ENCODE results near the gene RADIL. TPM values are rescaled to one million over a fixed set of nuclear protein-coding genes. Genes with fewer than 3 reads are reported as not detected.
A peak's percentile ranks its signal among the peaks of the same experiment; 100 is the strongest.

RADIL gene
- total and polyA plus RNA-seq, 2 of the 13 experiments (the other 11 are each of a cell fraction or from before 2014, with no cell fraction given), result 0.05 to 0.09 TPM

DNA sequence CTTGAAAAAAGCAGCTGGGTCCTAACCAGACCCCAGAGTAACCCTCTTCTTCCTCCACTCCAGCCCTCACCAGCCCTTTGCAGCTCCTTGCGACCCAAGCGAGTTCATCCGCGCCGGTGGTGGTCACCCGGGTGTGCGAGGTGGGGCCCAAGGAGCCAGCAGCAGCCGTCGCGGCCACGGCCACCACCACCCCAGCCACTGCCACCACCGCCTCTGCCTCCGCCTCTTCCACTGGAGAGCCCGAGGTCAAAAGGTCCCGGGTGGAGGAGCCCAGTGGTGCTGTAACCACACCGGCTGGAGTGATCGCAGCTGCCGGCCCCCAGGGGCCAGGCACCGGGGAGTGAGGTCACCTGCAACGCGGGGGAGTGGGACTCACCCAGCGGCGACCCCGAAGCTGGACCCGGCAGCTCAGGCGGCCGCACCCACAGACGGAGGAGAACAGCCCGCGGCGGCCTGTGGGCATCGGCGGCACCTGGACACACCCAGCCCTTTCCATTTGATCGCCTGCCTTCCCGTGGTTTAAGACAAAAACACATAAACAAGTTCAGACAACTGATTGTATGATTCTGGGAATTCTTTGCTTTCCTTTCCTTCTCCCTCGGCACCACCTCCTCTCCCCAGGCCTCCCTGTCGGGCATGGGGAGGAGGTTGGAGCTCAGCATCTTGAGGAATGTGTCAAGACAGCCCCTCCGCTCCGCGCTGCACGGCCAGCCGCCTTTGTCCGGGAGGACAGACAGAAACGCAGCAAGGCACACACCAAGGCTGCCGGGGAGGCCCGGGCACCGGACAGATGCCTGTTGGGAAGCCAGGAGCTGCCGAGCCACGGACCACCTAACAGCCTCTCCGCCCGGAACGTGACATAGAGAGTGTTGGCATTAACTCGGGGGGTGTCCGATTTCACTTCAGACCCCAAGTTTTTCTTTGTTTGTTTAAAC lies 121.1 kb downstream of the RADIL start:
- Histone ChIP-seq H3K36me3 (replicated peaks in 1 of 2; ENCODE audit: control insufficient read depth in 1 of 2, insufficient read depth in 2 of 2, low read length in 2 of 2) (peaks cover 13 to 59% of the 10 kb centered on the region in 2 experiments), H3K4me1 (ENCODE audit: insufficient read depth, low read length) (no peaks in the 10 kb centered on the region), H4K20me1 (ENCODE audit: insufficient read depth, low read length) (no peaks in the 10 kb centered on the region), H2AFZ (ENCODE audit: low read length) (no peak overlapping the region), H3K79me2 (ENCODE audit: insufficient read depth, low read length) (no peaks in the 10 kb centered on the region), H3K4me2 (ENCODE audit: low read depth, low read length) (no peak overlapping the region), H3K4me3 (replicated peaks in 1 of 3; ENCODE audit: insufficient read depth in 1 of 3, low read depth in 2 of 3, low read length in 3 of 3) (no peak overlapping the region), H3K9ac (ENCODE audit: insufficient read depth, low read depth, low read length) (no peak overlapping the region), H3K27ac (ENCODE audit: extremely low read length, insufficient read depth, low read length) (no peak overlapping the region), H3K9me3 (ENCODE audit: low read length) (no peaks in the 10 kb centered on the region), H3K27me3 (ENCODE audit: control insufficient read depth in 1 of 2, insufficient read depth in 2 of 2, low read length in 2 of 2) (no peaks in the 10 kb centered on the region)
- no peak for TF ChIP-seq RFX1 (IDR thresholded peaks at IDR 0.05)
- peak; percentile 80 for TF ChIP-seq AGO2 (optimal IDR thresholded peaks at IDR 0.05; ENCODE audit: low read depth, low read length)
- no peak for TF ChIP-seq FOXA3 (CRISPR knock-in tag; IDR thresholded peaks at IDR 0.05)
- TF ChIP-seq ZNF18 (CRISPR knock-in tag; IDR thresholded peaks at IDR 0.05; ENCODE audit: insufficient replicate concordance), result no peak
- peak; percentile 57 for TF ChIP-seq RBM22 (optimal IDR thresholded peaks at IDR 0.05; ENCODE audit: low read length)
- TF ChIP-seq MED8 (CRISPR knock-in tag; IDR thresholded peaks at IDR 0.05; ENCODE audit: insufficient replicate concordance), result no peak
- TF ChIP-seq, protein P1, sequence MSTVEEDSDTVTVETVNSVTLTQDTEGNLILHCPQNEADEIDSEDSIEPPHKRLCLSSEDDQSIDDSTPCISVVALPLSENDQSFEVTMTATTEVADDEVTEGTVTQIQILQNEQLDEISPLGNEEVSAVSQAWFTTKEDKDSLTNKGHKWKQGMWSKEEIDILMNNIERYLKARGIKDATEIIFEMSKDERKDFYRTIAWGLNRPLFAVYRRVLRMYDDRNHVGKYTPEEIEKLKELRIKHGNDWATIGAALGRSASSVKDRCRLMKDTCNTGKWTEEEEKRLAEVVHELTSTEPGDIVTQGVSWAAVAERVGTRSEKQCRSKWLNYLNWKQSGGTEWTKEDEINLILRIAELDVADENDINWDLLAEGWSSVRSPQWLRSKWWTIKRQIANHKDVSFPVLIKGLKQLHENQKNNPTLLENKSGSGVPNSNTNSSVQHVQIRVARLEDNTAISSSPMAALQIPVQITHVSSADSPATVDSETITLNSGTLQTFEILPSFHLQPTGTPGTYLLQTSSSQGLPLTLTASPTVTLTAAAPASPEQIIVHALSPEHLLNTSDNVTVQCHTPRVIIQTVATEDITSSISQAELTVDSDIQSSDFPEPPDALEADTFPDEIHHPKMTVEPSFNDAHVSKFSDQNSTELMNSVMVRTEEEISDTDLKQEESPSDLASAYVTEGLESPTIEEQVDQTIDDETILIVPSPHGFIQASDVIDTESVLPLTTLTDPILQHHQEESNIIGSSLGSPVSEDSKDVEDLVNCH (CRISPR knock-in tag; IDR thresholded peaks at IDR 0.05), result no peak
- TF ChIP-seq CEBPB (IDR thresholded peaks at IDR 0.05; ENCODE audit: borderline replicate concordance, low read depth, low read length), result no peak
- no peak for TF ChIP-seq PHB2 (IDR thresholded peaks at IDR 0.05; ENCODE audit: partially characterized antibody)
- no peak for TF ChIP-seq FOSL2 (CRISPR knock-in tag; IDR thresholded peaks at IDR 0.05)
- no TSS peak for BruUV-seq (replicated peaks)
- in situ Hi-C loops (cut with HindIII; ENCODE audit: extremely low pct_ligation_motif_present, low pct_unique_long_range_greater_than_20kb), result loop anchor here (25.0 kb wide), 1 partner anchor 150 kb away; no protein-coding TSS in a partner anchor
- FAIRE-seq (no peak), ATAC-seq (no peak), DNase-seq (ENCODE audit: low spot score) (no peak)
- intact Hi-C loops (cut with micrococcal nuclease; ENCODE audit: unreplicated experiment), result no loop called here
- POLR2A ChIA-PET, result no interaction called here
- WGBS (ENCODE audit: low lambda C conversion rate), result 95% methylated on average over 42 of the region's 54 CpGs
- CTCF ChIA-PET (ENCODE audit: low intra/inter-chr PET ratio, low total read pairs), result no interaction called here
